ENCODE results near the gene KCNG2.

Gene KCNG2

GRCh38 chr18:79910563-79911343 is 113.0 kb downstream of the KCNG2 start:
- no peak for DNase-seq (ENCODE audit: low spot score)

- no peak for DNase-seq (ENCODE audit: low spot score)
Observed at GRCh38 chr18:79911344-79912270, 113.9 kb downstream of the KCNG2 start.

- no peak for DNase-seq (ENCODE audit: low spot score)
Observed at GRCh38 chr18:79912409-79912991, 114.8 kb downstream of the KCNG2 start.

GRCh38 chr18:79912994-79913831 is 115.5 kb downstream of the KCNG2 start:
- DNase-seq (ENCODE audit: low spot score): no peak

GRCh38 chr18:79914614-79915160 is 116.9 kb downstream of the KCNG2 start:
- DNase-seq (ENCODE audit: low spot score): no peak

GRCh38 chr18:79915161-79916127 is 117.7 kb downstream of the KCNG2 start:
- no peak for DNase-seq (ENCODE audit: low spot score)

- DNase-seq (ENCODE audit: low spot score): no peak
Observed at GRCh38 chr18:79916128-79916494, 118.4 kb downstream of the KCNG2 start.

- DNase-seq (ENCODE audit: low spot score): no peak
Observed at GRCh38 chr18:79916546-79917168, 118.9 kb downstream of the KCNG2 start.

- DNase-seq (ENCODE audit: low spot score): no peak
Observed at GRCh38 chr18:79917169-79917852, 119.6 kb downstream of the KCNG2 start.

- DNase-seq (ENCODE audit: low spot score): no peak
Observed at GRCh38 chr18:79917853-79918614, 120.3 kb downstream of the KCNG2 start.

- DNase-seq (ENCODE audit: low spot score): no peak
Observed at GRCh38 chr18:79918615-79919011, 120.9 kb downstream of the KCNG2 start.

- DNase-seq (ENCODE audit: low spot score): no peak
Observed at GRCh38 chr18:79919089-79919488, 121.4 kb downstream of the KCNG2 start.

GRCh38 chr18:79921984-79922965 is 124.5 kb downstream of the KCNG2 start:
- no peak for DNase-seq (ENCODE audit: low spot score)

- DNase-seq (ENCODE audit: low spot score): no peak
Observed at GRCh38 chr18:79922971-79923411, 125.3 kb downstream of the KCNG2 start.

- no peak for DNase-seq (ENCODE audit: low spot score)
Observed at GRCh38 chr18:79923896-79924585, 126.3 kb downstream of the KCNG2 start.

Data from RKO (cell line).